ENCODE measurements around the gene MAGEA1. TPM values are rescaled to one million over a fixed set of nuclear protein-coding genes. Genes with fewer than 3 reads are reported as not detected.
"Not testable (repeated sequence)": the region's sequence is repeated elsewhere in the genome, so short reads cannot be mapped to it uniquely, and the experiment has no call there.

Gene MAGEA1
- total and polyA plus RNA-seq, 7 experiments from 2014 or later: not detected

DNA sequence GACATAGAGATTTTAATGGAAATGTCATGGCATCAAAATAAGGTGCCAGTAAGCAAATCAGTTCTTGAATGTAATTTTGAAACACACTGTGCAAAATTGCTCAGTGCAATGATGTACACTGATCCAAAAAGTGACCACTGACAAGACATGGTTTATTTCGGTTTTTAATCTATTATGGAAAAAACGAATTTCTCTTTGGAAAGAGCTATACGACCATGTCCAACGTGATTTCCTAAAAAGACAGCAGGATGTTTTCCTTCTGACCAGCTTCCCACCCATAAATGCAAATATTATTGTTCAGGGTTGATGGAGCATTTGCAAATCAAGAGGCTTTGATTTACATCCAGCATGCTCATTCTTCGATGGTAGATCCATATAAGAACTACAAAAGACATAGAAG lies 17.1 kb upstream of the MAGEA1 start:
- no peaks in the 10 kb centered on the region for H3K4me1 ChIP-seq (ENCODE audit: control insufficient read depth in 2 of 2, insufficient read depth in 2 of 2, low read length in 2 of 2)
- DNase-seq (no peak), ATAC-seq (no peak)
- POLR2A ChIA-PET: no interaction called here
- Mint-ChIP-seq H3K4me1 (no peaks in the 10 kb centered on the region), H3K36me3 (no peaks in the 10 kb centered on the region), H3K27me3 (peaks cover 0 to 10% (median 0%) of the 10 kb centered on the region in 5 donors), H3K27ac (no peak overlapping the region), H3K4me3 (no peak overlapping the region), H3K9me3 (peaks cover 0 to 3% (median 0%) of the 10 kb centered on the region in 11 donors)
- H3K27me3 ChIP-seq (ENCODE audit: control insufficient read depth in 2 of 2, insufficient read depth in 2 of 2, low read length in 2 of 2): no peaks in the 10 kb centered on the region
- no peak overlapping the region for H3K4me3 ChIP-seq (ENCODE audit: low read length)
- H3K27ac ChIP-seq (ENCODE audit: low read depth, low read length): no peak overlapping the region
- no peaks in the 10 kb centered on the region for H3K36me3 ChIP-seq (ENCODE audit: control insufficient read depth in 2 of 3, insufficient read depth in 3 of 3, low read length in 3 of 3)
- H3K9me3 ChIP-seq (ENCODE audit: control insufficient read depth in 2 of 3, low read length in 3 of 3): no peaks in the 10 kb centered on the region
- CTCF ChIA-PET: no interaction called here
- intact Hi-C loops (cut with micrococcal nuclease): no loop called here

DNA sequence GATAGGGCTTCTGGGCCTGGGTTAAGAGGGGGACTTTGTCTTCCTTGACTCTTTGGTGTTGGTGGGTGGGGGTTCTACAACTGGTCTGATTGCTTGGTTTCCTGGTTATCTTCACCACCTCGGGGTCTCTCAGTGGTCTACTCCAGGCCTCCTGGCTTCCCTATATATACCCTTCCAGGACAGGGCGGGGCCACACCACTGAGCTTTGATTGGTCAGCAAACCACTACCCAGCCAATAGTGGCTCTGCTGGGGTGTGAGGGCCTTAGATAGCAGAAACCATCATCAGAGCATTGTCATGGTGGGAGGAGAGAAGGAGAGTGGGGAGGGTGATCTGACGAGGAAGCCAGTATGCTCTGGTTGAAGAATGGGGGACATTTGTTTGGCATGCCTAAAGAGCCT lies 14.4 kb upstream of the MAGEA1 start:
- CTCF ChIA-PET: no interaction called here
- no peaks in the 10 kb centered on the region for H3K36me3 Mint-ChIP-seq

DNA sequence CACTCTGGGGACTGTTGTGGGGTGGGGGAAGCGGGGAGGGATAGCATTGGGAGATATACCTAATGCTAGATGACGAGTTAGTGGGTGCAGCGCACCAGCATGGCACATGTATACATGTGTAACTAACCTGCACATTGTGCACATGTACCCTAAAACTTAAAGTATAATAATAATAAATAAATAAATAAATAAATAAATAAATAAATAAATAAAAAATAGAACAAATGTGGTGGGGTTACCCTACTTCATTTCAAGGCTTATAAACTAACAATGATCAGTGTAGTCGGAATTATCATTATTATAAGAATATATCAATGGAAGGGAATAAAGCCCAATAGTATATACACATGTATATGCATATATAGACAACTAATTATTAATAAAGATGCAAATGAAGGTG lies 10.7 kb upstream of the MAGEA1 start:
- H3K36me3 Mint-ChIP-seq; intact Hi-C loops (cut with micrococcal nuclease); H3K9me3 Mint-ChIP-seq; DNase-seq; H3K27me3 ChIP-seq (ENCODE audit: control insufficient read depth in 2 of 2, insufficient read depth in 2 of 2, low read length in 2 of 2); POLR2A ChIA-PET; H3K27me3 Mint-ChIP-seq; CTCF ChIA-PET; H3K4me1 ChIP-seq (ENCODE audit: control insufficient read depth in 2 of 2, insufficient read depth in 2 of 2, low read length in 2 of 2); H3K36me3 ChIP-seq (ENCODE audit: control insufficient read depth in 2 of 3, insufficient read depth in 3 of 3, low read length in 3 of 3); H3K4me3 Mint-ChIP-seq; H3K9me3 ChIP-seq (ENCODE audit: control insufficient read depth in 2 of 3, low read length in 3 of 3); ATAC-seq; H3K4me1 Mint-ChIP-seq; H3K27ac Mint-ChIP-seq; H3K27ac ChIP-seq (ENCODE audit: low read depth, low read length); H3K4me3 ChIP-seq (ENCODE audit: low read length): not testable (repeated sequence)

More for the DNA sequence above, 14.4 kb upstream of the MAGEA1 start:
- peaks cover 0 to 3% (median 0%) of the 10 kb centered on the region in 11 donors for H3K9me3 Mint-ChIP-seq
- no peak overlapping the region for H3K4me3 ChIP-seq (ENCODE audit: low read length)
- H3K4me1 Mint-ChIP-seq: no peaks in the 10 kb centered on the region
- intact Hi-C loops (cut with micrococcal nuclease): no loop called here
- H3K9me3 ChIP-seq (ENCODE audit: control insufficient read depth in 2 of 3, low read length in 3 of 3): no peaks in the 10 kb centered on the region
- H3K27ac ChIP-seq (ENCODE audit: low read depth, low read length): no peak overlapping the region
- H3K4me1 ChIP-seq (ENCODE audit: control insufficient read depth in 2 of 2, insufficient read depth in 2 of 2, low read length in 2 of 2): no peaks in the 10 kb centered on the region
- no peak overlapping the region for H3K27ac Mint-ChIP-seq
- no peaks in the 10 kb centered on the region for H3K36me3 ChIP-seq (ENCODE audit: control insufficient read depth in 2 of 3, insufficient read depth in 3 of 3, low read length in 3 of 3)
- POLR2A ChIA-PET: no interaction called here
- no peak for ATAC-seq
- no peaks in the 10 kb centered on the region for H3K27me3 ChIP-seq (ENCODE audit: control insufficient read depth in 2 of 2, insufficient read depth in 2 of 2, low read length in 2 of 2)
- DNase-seq: no peak
- H3K4me3 Mint-ChIP-seq: no peak overlapping the region
- H3K27me3 Mint-ChIP-seq: peaks cover 0 to 7% (median 0%) of the 10 kb centered on the region in 5 donors

DNA sequence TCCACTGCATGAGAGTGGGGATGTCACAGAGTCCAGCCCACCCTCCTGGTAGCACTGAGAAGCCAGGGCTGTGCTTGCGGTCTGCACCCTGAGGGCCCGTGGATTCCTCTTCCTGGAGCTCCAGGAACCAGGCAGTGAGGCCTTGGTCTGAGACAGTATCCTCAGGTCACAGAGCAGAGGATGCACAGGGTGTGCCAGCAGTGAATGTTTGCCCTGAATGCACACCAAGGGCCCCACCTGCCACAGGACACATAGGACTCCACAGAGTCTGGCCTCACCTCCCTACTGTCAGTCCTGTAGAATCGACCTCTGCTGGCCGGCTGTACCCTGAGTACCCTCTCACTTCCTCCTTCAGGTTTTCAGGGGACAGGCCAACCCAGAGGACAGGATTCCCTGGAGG lies 2.7 kb downstream of the MAGEA1 start:
- no peaks in the 10 kb centered on the region for H3K4me1 ChIP-seq (ENCODE audit: control insufficient read depth in 2 of 2, insufficient read depth in 2 of 2, low read length in 2 of 2)
- Mint-ChIP-seq H3K27ac (no peak overlapping the region), H3K27me3 (no peaks in the 10 kb centered on the region), H3K4me1 (no peaks in the 10 kb centered on the region), H3K4me3 (no peak overlapping the region), H3K9me3 (no peaks in the 10 kb centered on the region), H3K36me3 (no peaks in the 10 kb centered on the region)
- H3K9me3 ChIP-seq (ENCODE audit: control insufficient read depth in 2 of 3, low read length in 3 of 3): no peaks in the 10 kb centered on the region
- ATAC-seq: no peak
- H3K27me3 ChIP-seq (ENCODE audit: control insufficient read depth in 2 of 2, insufficient read depth in 2 of 2, low read length in 2 of 2): no peaks in the 10 kb centered on the region
- ChIA-PET CTCF (no interaction called here), POLR2A (no interaction called here)
- H3K4me3 ChIP-seq (ENCODE audit: low read length): no peak overlapping the region
- intact Hi-C loops (cut with micrococcal nuclease): no loop called here
- H3K27ac ChIP-seq (ENCODE audit: low read depth, low read length): no peak overlapping the region
- no peak for DNase-seq
- H3K36me3 ChIP-seq (ENCODE audit: control insufficient read depth in 2 of 3, insufficient read depth in 3 of 3, low read length in 3 of 3): no peaks in the 10 kb centered on the region

DNA sequence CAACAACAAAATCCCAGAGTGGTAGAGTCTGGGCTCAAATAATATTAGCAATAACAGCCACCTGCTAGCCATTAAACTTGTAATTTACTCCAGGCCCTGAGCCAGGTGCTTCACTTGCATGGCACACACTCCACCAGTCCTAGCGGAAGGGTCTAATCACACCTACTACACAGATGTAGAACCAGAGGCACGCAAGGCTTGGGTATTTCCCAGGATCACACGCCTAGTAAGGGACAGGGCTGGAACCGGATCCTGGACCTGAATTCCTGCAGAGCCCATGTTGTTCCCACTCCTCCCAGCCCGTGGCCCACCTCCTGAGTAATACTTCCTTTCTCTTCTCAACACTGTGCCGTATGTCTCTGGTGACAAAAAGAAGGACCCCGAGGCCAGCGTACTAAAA lies 5.7 kb downstream of the MAGEA1 start:
- H3K9me3 Mint-ChIP-seq: no peaks in the 10 kb centered on the region
- Histone ChIP-seq H3K27me3 (ENCODE audit: control insufficient read depth in 2 of 2, insufficient read depth in 2 of 2, low read length in 2 of 2) (no peaks in the 10 kb centered on the region), H3K36me3 (ENCODE audit: control insufficient read depth in 2 of 3, insufficient read depth in 3 of 3, low read length in 3 of 3) (no peaks in the 10 kb centered on the region), H3K4me1 (ENCODE audit: control insufficient read depth in 2 of 2, insufficient read depth in 2 of 2, low read length in 2 of 2) (no peaks in the 10 kb centered on the region), H3K9me3 (ENCODE audit: control insufficient read depth in 2 of 3, low read length in 3 of 3) (no peaks in the 10 kb centered on the region), H3K27ac (ENCODE audit: low read depth, low read length) (no peak overlapping the region), H3K4me3 (ENCODE audit: low read length) (no peak overlapping the region)
- intact Hi-C loops (cut with micrococcal nuclease): no loop called here
- ChIA-PET CTCF (no interaction called here), POLR2A (no interaction called here)
- peaks cover 0 to 3% (median 0%) of the 10 kb centered on the region in 5 donors for H3K36me3 Mint-ChIP-seq
- H3K4me3 Mint-ChIP-seq: no peak overlapping the region
- peaks cover 0 to under 1% (median 0%) of the 10 kb centered on the region in 7 donors for H3K4me1 Mint-ChIP-seq
- no peak for DNase-seq
- peaks cover 0 to 5% (median 0%) of the 10 kb centered on the region in 5 donors for H3K27me3 Mint-ChIP-seq
- ATAC-seq: no peak
- no peak overlapping the region for H3K27ac Mint-ChIP-seq

DNA sequence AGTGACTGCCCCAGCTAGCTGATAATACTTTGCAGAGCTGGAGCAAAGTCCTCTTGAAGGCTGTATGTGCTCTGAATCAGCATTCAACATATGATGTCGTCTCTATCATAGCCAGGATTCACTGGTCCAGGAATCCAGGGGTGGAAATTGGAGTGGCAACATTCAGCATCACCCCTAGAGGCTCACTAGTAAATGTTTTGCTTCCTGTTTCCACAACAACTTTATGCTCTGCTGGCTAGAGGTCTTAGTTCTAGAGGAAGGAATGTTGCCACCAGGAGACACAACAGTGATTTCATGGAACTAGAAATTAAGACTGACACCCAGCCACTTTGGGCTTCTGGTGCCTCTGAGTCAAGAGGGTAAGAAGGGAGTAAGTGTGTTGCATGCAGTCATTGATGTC lies 11.3 kb downstream of the MAGEA1 start:
- intact Hi-C loops (cut with micrococcal nuclease): no loop called here
- no peak overlapping the region for H3K4me3 Mint-ChIP-seq
- H3K27ac ChIP-seq (ENCODE audit: low read depth, low read length): no peak overlapping the region
- H3K4me3 ChIP-seq (ENCODE audit: low read length): no peak overlapping the region
- no peak for ATAC-seq
- ChIA-PET CTCF (no interaction called here), POLR2A (no interaction called here)
- DNase-seq: no peak
- H3K27me3 ChIP-seq (ENCODE audit: control insufficient read depth in 2 of 2, insufficient read depth in 2 of 2, low read length in 2 of 2): no peaks in the 10 kb centered on the region
- peaks cover 0 to 6% (median 0%) of the 10 kb centered on the region in 5 donors for H3K36me3 Mint-ChIP-seq
- no peaks in the 10 kb centered on the region for H3K36me3 ChIP-seq (ENCODE audit: control insufficient read depth in 2 of 3, insufficient read depth in 3 of 3, low read length in 3 of 3)
- peaks cover 0 to 19% (median 11%) of the 10 kb centered on the region in 5 donors for H3K27me3 Mint-ChIP-seq
- H3K4me1 Mint-ChIP-seq: peaks cover 0 to 1% (median 0%) of the 10 kb centered on the region in 7 donors
- no peak overlapping the region for H3K27ac Mint-ChIP-seq
- no peaks in the 10 kb centered on the region for H3K4me1 ChIP-seq (ENCODE audit: control insufficient read depth in 2 of 2, insufficient read depth in 2 of 2, low read length in 2 of 2)
- peaks cover 0 to 4% (median 0%) of the 10 kb centered on the region in 11 donors for H3K9me3 Mint-ChIP-seq
- H3K9me3 ChIP-seq (ENCODE audit: control insufficient read depth in 2 of 3, low read length in 3 of 3): no peaks in the 10 kb centered on the region

DNA sequence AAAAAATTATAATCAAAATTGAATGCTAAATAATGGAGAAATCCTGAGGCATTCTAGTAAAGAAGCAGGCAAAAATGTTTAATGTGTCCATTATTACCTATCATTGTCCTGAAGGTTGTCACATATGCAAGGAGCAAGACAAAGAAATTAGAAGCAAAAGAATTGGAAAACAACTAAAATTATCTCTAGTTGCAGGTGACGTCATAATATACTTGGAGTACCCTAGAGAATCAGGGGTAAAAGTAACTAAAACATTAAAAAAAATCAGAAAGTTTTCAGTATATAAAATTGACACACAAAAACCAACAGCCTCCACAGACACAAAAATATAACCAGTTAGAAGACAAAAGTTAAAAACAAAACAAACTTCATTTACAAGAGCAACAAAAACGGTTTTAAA lies 21.4 kb downstream of the MAGEA1 start:
- ATAC-seq: no peak
- intact Hi-C loops (cut with micrococcal nuclease): no loop called here
- ChIA-PET CTCF (no interaction called here), POLR2A (no interaction called here)
- H3K27ac ChIP-seq (ENCODE audit: low read depth, low read length): no peak overlapping the region
- H3K36me3 Mint-ChIP-seq: no peaks in the 10 kb centered on the region
- peaks cover 11 to 24% (median 15%) of the 10 kb centered on the region in 5 donors for H3K27me3 Mint-ChIP-seq
- H3K27me3 ChIP-seq (ENCODE audit: control insufficient read depth in 2 of 2, insufficient read depth in 2 of 2, low read length in 2 of 2): no peaks in the 10 kb centered on the region
- H3K4me1 ChIP-seq (ENCODE audit: control insufficient read depth in 2 of 2, insufficient read depth in 2 of 2, low read length in 2 of 2): no peaks in the 10 kb centered on the region
- H3K36me3 ChIP-seq (ENCODE audit: control insufficient read depth in 2 of 3, insufficient read depth in 3 of 3, low read length in 3 of 3): no peaks in the 10 kb centered on the region
- no peak for DNase-seq
- H3K4me3 Mint-ChIP-seq: no peak overlapping the region
- no peaks in the 10 kb centered on the region for H3K4me1 Mint-ChIP-seq
- peaks cover 0 to 10% (median 0%) of the 10 kb centered on the region in 11 donors for H3K9me3 Mint-ChIP-seq
- H3K27ac Mint-ChIP-seq: no peak overlapping the region
- no peaks in the 10 kb centered on the region for H3K9me3 ChIP-seq (ENCODE audit: control insufficient read depth in 2 of 3, low read length in 3 of 3)
- H3K4me3 ChIP-seq (ENCODE audit: low read length): no peak overlapping the region
